Lower leg skin (tissue), 4 donors: Measurements from ENCODE around the gene CCDC88B. TPM values are rescaled to one million over a fixed set of nuclear protein-coding genes. Genes with fewer than 3 reads are reported as not detected.

Experiments
- DNase-seq, 2 donors: peaks; one replicate each; pipeline ENCODE4 v3.0.0-alpha.2; 2019; ENCODE audit warnings: low spot score in 2 of 2
- H3K4me3 ChIP-seq: fragments of 200-600 bp; sonication (generic); 2 replicates; pipeline ENCODE4 v1.5.1; 2017; ENCODE audit warnings: mild to moderate bottlenecking, low read depth; ENCODE audit not compliant: poor library complexity, severe bottlenecking
- CTCF ChIP-seq, 3 donors: fragments of 450-650 bp; IDR thresholded peaks; one replicate each; pipeline ENCODE4 v1.5.1; 2016; ENCODE audit warnings: antibody characterized with exemption in 3 of 3, mild to moderate bottlenecking in 3 of 3, moderate library complexity in 2 of 3
- POLR2A ChIP-seq, 2 donors: fragments of 450-650 bp; IDR thresholded peaks; one replicate each; pipeline ENCODE4 v1.6.1; 2016 to 2017; ENCODE audit warnings: antibody characterized with exemption in 2 of 2, mild to moderate bottlenecking in 1 of 2, moderate library complexity in 1 of 2
- WGBS, 2 donors: methylation state at CpG; one replicate each; pipeline ENCODE4 v1.1.5; 2018; 5-methylcytosine and 5-hydroxymethylcytosine counted together
- intact Hi-C: fragments of 100-400 bp; cut with DNase I; formaldehyde crosslinking; loops from one replicate; pipeline ENCODE4 v1.15.0; 2023; ENCODE audit warnings: low total_unique reads
- total RNA-seq, 4 donors: library from RNA; depleted of rRNA; stranded (reverse); fragments of >200 nt; gene quantifications; one replicate each; pipeline ENCODE4 v1.1.0, GENCODE V29; 2016

CCDC88B gene
- total RNA-seq, 4 donors from 2014 or later, result 2.6 to 9.5 (median 4.8) TPM

DNA sequence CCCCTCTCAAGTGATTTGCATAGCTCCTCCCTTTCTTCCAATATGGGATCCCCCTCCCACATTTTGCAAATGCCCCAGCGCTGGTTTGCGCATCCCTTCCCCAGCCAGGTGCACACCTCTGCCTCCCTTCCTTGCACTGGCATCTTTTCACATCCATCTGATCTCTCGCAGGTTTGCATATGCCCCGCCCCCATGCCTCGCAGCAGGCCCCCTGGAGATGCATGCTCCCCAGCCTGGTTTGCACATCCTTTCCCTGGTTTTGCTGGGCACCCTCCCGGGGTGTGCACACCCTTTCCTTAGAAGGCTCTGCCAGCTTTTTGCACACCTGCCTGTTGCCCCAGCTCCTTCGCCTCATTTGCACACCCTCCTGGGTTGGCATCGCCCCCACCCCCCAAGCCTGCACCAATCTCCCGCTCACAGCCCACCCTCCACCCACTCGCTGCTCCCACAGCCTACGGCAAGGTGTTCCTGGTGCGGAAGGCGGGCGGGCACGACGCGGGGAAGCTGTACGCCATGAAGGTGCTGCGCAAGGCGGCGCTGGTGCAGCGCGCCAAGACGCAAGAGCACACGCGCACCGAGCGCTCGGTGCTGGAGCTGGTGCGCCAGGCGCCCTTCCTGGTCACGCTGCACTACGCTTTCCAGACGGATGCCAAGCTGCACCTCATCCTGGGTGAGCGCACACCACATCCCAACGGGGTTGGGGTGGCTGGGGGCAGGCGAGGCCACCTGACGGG lies 19.9 kb downstream of the CCDC88B start:
- H3K4me3 ChIP-seq, result peak overlapping the region; percentile 65
- DNase-seq, result no peak
- intact Hi-C loops, result no loop called here
- no peak for TF ChIP-seq CTCF (IDR thresholded peaks at IDR 0.05)
- TF ChIP-seq POLR2A (IDR thresholded peaks at IDR 0.05), result no peak
- WGBS, 2 donors, result 50 to 60% methylated on average over 26 to 31 of the region's 38 CpGs

DNA sequence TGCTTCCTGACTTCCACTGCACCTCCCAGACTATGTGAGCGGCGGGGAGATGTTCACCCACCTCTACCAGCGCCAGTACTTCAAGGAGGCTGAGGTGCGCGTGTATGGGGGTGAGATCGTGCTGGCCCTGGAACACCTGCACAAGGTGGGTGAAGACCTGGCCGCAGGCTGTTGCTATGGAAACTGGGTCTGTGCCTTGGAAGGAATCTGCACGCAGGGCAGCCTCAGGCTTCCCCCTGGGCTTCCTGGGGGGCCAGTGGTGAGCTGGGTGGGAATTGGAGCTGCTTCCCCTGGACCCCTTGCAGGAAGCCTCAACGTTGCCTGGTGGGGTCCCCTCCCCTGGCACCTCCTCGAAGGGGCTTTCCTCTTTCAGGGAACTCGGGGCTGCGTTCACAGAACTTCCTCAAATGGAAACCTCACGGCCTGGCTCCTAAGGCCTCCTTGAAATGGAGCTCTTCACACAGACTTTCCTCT lies 20.5 kb downstream of the CCDC88B start:
- WGBS, 2 donors, result 63 to 65% methylated on average over 13 of the region's 13 CpGs
- TF ChIP-seq POLR2A (IDR thresholded peaks at IDR 0.05) (no peak), CTCF (IDR thresholded peaks at IDR 0.05) (no peak)
- H3K4me3 ChIP-seq, result no peak overlapping the region
- DNase-seq, result no peak
- intact Hi-C loops, result no loop called here

- no peak for DNase-seq
- no peak overlapping the region for H3K4me3 ChIP-seq
- TF ChIP-seq CTCF (IDR thresholded peaks at IDR 0.05) (no peak), POLR2A (IDR thresholded peaks at IDR 0.05) (no peak)
- 91 to 95% methylated on average over 18 of the region's 18 CpGs for WGBS, 2 donors
- intact Hi-C loops, result no loop called here
These were observed 21.7 kb downstream of the CCDC88B start for GRCh38 chr11:64361659-64362058.

GRCh38 chr11:64362339-64362738 lies 22.3 kb downstream of the CCDC88B start:
- DNase-seq, result no peak
- no peak overlapping the region for H3K4me3 ChIP-seq
- intact Hi-C loops, result no loop called here
- 93 to 96% methylated on average over 10 of the region's 10 CpGs for WGBS, 2 donors
- no peak for TF ChIP-seq CTCF (IDR thresholded peaks at IDR 0.05)
- TF ChIP-seq POLR2A (IDR thresholded peaks at IDR 0.05), result no peak

DNA sequence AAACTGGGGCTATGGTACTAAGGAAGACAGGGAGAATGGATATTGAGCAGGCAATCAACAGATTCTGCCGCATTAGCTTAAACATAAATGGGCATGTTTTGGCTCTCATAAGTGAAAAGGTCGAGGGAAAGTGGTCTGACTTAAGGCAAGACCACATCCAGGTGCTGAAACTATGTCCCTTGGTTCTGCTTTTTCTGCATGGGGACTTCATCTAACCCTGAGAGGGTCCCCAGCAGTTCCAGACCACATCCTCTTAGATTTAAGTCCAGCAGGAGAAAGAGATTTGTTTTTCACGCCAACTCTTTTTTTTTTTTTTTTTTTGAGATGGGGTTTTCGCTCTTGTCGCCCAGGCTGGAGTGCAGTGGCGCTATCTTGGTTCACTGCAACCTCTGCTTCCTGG lies 24.4 kb downstream of the CCDC88B start:
- 94% methylated on average over 6 of the region's 6 CpGs for WGBS, 2 donors
- no peak for TF ChIP-seq CTCF (IDR thresholded peaks at IDR 0.05)
- TF ChIP-seq POLR2A (IDR thresholded peaks at IDR 0.05), result no peak
- intact Hi-C loops, result no loop called here
- no peak for DNase-seq
- H3K4me3 ChIP-seq, result no peak overlapping the region

DNA sequence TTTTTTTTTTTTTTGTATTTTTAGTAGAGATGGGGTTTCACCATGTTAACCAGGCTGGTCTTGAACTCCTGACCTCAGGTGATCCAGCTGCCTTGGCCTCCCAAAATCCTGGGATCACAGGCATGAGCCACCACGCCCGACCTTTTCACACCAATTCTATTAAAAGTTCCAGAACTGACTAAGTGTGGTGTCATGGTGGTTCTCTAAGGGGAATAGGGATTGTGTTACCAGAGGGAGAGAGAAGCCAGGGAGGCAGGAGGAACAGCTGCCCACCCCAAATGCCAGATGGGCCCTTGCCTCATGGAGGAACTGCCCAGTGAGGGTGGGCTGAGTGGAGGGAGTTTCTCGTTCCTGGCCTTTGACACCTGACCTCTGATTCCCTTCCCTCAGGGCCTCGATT lies 24.9 kb downstream of the CCDC88B start:
- intact Hi-C loops, result no loop called here
- H3K4me3 ChIP-seq, result no peak overlapping the region
- no peak for TF ChIP-seq POLR2A (IDR thresholded peaks at IDR 0.05)
- TF ChIP-seq CTCF (IDR thresholded peaks at IDR 0.05), result no peak
- 93 to 95% methylated on average over 4 of the region's 4 CpGs for WGBS, 2 donors
- DNase-seq, result no peak
